Ascending aorta (tissue), 2 donors: ENCODE measurements around the gene TSPAN3. TPM values are rescaled to one million over a fixed set of nuclear protein-coding genes. Genes with fewer than 3 reads are reported as not detected.

Experiments
- DNase-seq, 2 donors: peaks; one replicate each; pipeline ENCODE4 v3.0.0-alpha.2; 2019; ENCODE audit warnings: low spot score in 2 of 2
- H3K27ac ChIP-seq, 2 donors: fragments of 200-600 bp; sonication (generic); one replicate each; pipeline ENCODE4 v1.5.1; 2016 to 2017; ENCODE audit warnings: mild to moderate bottlenecking in 1 of 2
- H3K27me3 ChIP-seq: fragments of 200-600 bp; sonication (generic); one replicate; pipeline ENCODE4 v1.5.1; 2017
- H3K36me3 ChIP-seq, 2 donors: fragments of 200-600 bp; sonication (generic); one replicate each; pipeline ENCODE4 v1.5.1; 2016
- H3K4me1 ChIP-seq, 2 donors: fragments of 200-600 bp; sonication (generic); one replicate each; pipeline ENCODE4 v1.5.1; 2016 to 2017; ENCODE audit warnings: mild to moderate bottlenecking in 1 of 2
- H3K4me3 ChIP-seq, 2 donors: fragments of 200-600 bp; sonication (generic); one replicate each; pipeline ENCODE4 v1.5.1; 2016 to 2017; ENCODE audit warnings: mild to moderate bottlenecking in 1 of 2
- H3K9me3 ChIP-seq, 2 donors: fragments of 200-600 bp; sonication (generic); one replicate each; pipeline ENCODE4 v1.5.1; 2016
- intact Hi-C: fragments of 100-400 bp; cut with DNase I; formaldehyde crosslinking; loops from one replicate; pipeline ENCODE4 v1.15.1; 2023
- total RNA-seq: library from RNA; depleted of rRNA; stranded (reverse); fragments of >200 nt; gene quantifications from one replicate; pipeline ENCODE4 v1.1.0, GENCODE V29; 2016
- TF ChIP-seq, protein P1 (sequence below), 3 experiments: fragments of 200-600 bp in 2 of 3; fragments of 450-650 bp in 1 of 3; sonication (generic) in 2 of 3; IDR thresholded peaks; one replicate each; pipeline ENCODE4 v1.5.1; 2016 to 2019; ENCODE audit warnings: antibody characterized with exemption in 3 of 3, mild to moderate bottlenecking in 1 of 3, moderate library complexity in 1 of 3

TSPAN3 gene
- total RNA-seq, 1 donor from 2014 or later: 98.2 TPM

DNA sequence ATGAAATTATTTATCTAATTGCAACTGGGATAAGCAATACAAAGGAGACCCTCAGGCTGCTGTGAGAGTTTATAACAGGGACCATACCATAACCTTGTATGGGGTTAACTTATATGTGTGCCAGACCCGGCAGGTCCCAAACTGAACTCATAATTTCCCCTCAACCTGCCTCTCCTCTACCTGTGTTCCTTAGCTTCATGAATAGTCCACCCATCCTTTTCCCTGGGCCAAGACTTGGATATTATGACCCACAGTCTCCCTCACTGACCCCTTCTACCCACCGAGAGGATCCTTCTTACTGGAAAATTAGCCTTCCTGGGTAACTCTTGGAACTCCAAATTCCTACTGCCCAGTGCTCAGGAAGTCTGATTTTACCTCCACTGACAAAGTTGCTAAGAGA, 3.4 kb upstream of the TSPAN3 start:
- Histone ChIP-seq H3K4me3 (no peak overlapping the region), H3K4me1 (peaks cover 0 to 9% of the 10 kb centered on the region in 2 donors), H3K36me3 (no peaks in the 10 kb centered on the region), H3K27ac (no peak overlapping the region), H3K9me3 (no peaks in the 10 kb centered on the region), H3K27me3 (no peaks in the 10 kb centered on the region)
- TF ChIP-seq, protein P1, sequence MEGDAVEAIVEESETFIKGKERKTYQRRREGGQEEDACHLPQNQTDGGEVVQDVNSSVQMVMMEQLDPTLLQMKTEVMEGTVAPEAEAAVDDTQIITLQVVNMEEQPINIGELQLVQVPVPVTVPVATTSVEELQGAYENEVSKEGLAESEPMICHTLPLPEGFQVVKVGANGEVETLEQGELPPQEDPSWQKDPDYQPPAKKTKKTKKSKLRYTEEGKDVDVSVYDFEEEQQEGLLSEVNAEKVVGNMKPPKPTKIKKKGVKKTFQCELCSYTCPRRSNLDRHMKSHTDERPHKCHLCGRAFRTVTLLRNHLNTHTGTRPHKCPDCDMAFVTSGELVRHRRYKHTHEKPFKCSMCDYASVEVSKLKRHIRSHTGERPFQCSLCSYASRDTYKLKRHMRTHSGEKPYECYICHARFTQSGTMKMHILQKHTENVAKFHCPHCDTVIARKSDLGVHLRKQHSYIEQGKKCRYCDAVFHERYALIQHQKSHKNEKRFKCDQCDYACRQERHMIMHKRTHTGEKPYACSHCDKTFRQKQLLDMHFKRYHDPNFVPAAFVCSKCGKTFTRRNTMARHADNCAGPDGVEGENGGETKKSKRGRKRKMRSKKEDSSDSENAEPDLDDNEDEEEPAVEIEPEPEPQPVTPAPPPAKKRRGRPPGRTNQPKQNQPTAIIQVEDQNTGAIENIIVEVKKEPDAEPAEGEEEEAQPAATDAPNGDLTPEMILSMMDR (IDR thresholded peaks at IDR 0.05): no peak
- no peak for DNase-seq
- intact Hi-C loops: no loop called here

DNA sequence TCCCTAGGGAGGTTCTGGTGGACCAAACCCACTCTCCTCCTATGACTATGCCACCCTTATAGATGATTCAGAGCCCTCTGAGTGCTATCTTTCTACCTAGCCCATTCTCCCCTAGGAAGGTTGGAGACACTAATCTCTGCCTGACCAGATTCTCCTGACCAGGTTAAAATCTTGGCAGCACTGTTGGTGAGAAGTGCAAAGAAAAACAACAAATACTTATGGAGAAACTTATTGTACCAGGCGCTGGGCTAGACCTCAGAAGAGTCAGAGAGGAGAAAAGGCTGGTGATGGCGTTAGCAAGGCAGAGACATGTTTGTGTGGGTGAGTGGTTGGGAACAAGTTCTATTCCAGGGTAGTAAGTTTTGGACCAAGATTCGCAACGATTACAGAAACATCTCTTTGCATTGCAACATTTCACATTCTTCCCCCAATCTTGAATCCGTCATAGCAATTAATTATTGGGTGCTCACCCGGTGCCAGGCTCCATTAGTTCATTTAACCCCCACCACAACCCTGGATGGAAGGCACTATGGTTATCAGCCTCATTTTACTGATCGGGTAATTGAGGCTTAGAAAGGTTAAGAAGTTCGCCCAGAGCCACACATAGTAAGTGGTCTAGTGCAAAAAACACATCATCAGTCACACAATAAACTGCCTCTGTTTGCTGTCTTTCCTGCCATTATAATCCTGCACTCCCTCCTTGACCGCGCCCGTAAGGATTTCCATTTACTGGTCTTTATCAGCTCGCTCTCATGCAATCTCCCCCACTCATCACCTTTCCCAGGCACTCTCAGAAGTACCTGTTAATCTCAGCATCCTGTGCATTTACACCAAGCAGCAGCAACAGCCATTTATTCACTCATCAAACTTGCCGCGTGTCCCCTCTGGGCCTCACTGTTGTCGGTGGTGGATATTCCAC, 655 bp upstream of the TSPAN3 start:
- H3K27ac ChIP-seq: peak overlapping the region; percentile 87 to 95
- DNase-seq: no peak
- H3K9me3 ChIP-seq: no peaks in the 10 kb centered on the region
- H3K36me3 ChIP-seq: no peaks in the 10 kb centered on the region
- H3K4me1 ChIP-seq: peaks cover 3 to 17% of the 10 kb centered on the region in 2 donors
- TF ChIP-seq, protein P1 (IDR thresholded peaks at IDR 0.05): no peak
- H3K27me3 ChIP-seq: no peaks in the 10 kb centered on the region
- intact Hi-C loops: loop anchor here (1.0 kb wide), 2 partner anchors 12 to 140 kb away; partner anchors contain the start of gene RCN2
- peak overlapping the region; percentile 88 to 93 for H3K4me3 ChIP-seq

DNA sequence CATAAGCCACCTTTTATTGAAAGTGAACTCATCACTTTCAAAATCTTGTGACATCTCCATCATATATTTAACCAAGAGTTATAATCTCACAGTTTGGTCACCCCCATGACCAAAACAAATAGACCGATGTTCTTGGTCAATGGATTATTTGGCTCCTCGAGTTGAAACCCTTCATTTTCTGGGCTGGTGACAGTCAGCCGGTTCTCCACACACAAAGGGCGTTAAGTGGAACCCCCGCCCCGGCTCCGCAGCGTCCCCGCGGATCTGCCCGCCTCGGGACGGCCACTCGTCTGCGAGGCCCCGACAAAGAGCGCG, 772 bp downstream of the TSPAN3 start:
- intact Hi-C loops: no loop called here
- H3K36me3 ChIP-seq: no peaks in the 10 kb centered on the region
- H3K4me3 ChIP-seq: peak overlapping the region; percentile 88 to 93
- H3K9me3 ChIP-seq: no peaks in the 10 kb centered on the region
- DNase-seq: peak in 1 of 2 donors; percentile 82
- H3K27me3 ChIP-seq: no peaks in the 10 kb centered on the region
- peaks cover 3 to 17% of the 10 kb centered on the region in 2 donors for H3K4me1 ChIP-seq
- peak overlapping the region; percentile 87 to 95 for H3K27ac ChIP-seq
- TF ChIP-seq, protein P1 (IDR thresholded peaks at IDR 0.05): no peak

DNA sequence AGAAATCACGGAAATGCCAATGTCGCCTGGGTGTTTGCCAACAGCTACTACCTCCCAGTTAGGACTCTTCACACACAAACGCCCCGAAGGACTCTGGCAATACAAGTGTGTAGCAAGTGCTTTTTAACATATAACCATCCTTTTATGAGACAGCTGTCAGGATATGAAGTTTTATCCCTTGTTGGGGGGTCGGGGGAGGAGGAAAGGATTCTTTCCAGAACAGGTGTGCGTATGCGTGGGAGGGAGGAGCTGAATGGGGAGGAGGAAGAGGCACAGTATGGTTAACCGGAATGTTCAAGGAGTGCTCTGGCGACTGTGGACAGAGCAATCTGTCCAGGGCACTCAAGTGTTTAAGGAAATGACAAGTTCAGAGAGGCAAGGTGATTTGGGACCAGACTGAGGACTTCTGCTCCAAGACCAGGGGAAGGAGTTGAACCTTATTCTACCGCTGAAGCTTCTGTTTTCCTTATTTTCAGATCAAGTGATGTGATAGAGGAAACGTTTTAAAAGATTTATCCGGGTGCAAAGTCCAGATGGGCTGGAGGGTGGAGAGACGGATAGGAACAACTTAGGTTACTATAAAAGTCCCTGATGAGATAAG, 1.3 kb downstream of the TSPAN3 start:
- H3K9me3 ChIP-seq: no peaks in the 10 kb centered on the region
- peaks cover 3 to 18% of the 10 kb centered on the region in 2 donors for H3K4me1 ChIP-seq
- no peaks in the 10 kb centered on the region for H3K36me3 ChIP-seq
- intact Hi-C loops: no loop called here
- TF ChIP-seq, protein P1 (IDR thresholded peaks at IDR 0.05): no peak
- no peak for DNase-seq
- H3K27ac ChIP-seq: peak overlapping the region; percentile 87 to 95
- peak overlapping the region; percentile 88 to 93 for H3K4me3 ChIP-seq
- H3K27me3 ChIP-seq: no peaks in the 10 kb centered on the region

DNA sequence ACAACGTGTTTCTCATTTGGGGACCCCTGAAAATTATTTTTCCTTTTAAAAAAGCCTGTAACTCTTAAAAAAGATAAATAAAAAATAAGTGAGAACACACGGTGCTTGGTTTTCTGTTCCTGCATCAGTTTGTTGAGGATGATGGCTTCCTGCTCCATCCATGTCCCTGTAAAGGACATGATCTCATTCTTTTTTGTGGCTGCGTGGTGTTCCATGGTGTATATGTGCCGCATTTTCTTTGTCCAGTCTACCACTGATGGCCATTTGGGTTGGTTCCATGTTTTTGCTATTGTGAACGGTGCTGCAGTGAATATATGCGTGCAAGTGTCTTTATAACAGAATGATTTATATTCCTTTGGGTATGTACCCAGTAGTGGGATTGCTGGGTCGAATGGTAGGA, 2.3 kb downstream of the TSPAN3 start:
- Histone ChIP-seq H3K4me3 (no peak overlapping the region), H3K36me3 (no peaks in the 10 kb centered on the region), H3K4me1 (peaks cover 3 to 22% of the 10 kb centered on the region in 2 donors), H3K27me3 (no peaks in the 10 kb centered on the region), H3K9me3 (no peaks in the 10 kb centered on the region), H3K27ac (no peak overlapping the region)
- TF ChIP-seq, protein P1 (IDR thresholded peaks at IDR 0.05): no peak
- DNase-seq: no peak
- intact Hi-C loops: no loop called here
